Ramos (cell line): ENCODE results near the gene BACE1-AS.
"Not testable (repeated sequence)": the region's sequence is repeated elsewhere in the genome, so short reads cannot be mapped to it uniquely, and the experiment has no call there.

Source experiments
- in situ Hi-C: fragments of 300-500 bp; cut with MboI; formaldehyde crosslinking; loops from one replicate; pipeline ENCODE4 v1.14.3; 2022; ENCODE audit warnings: low sequenced_read_pairs; ENCODE audit not compliant: unreplicated experiment

Gene BACE1-AS

GRCh38 chr11:117290809-117291396, at the start of gene BACE1-AS:
Gene BACE1-AS (plus strand): TSS chr11:117291346.
- in situ Hi-C loops = loop anchor here (10.0 kb wide), 1 partner anchor 64 kb away; no protein-coding TSS in a partner anchor

GRCh38 chr11:117248341-117248740, 42.8 kb upstream of the BACE1-AS start:
- in situ Hi-C loops = no loop called here

GRCh38 chr11:117249571-117249970, 41.6 kb upstream of the BACE1-AS start:
- in situ Hi-C loops = no loop called here

- in situ Hi-C loops = no loop called here
Measured at GRCh38 chr11:117251506-117251905, 39.6 kb upstream of the BACE1-AS start.

- in situ Hi-C loops = no loop called here
Measured at GRCh38 chr11:117255966-117256365, 35.2 kb upstream of the BACE1-AS start.

- in situ Hi-C loops = no loop called here
Measured at GRCh38 chr11:117256573-117256972, 34.6 kb upstream of the BACE1-AS start.

GRCh38 chr11:117258576-117258975, 32.6 kb upstream of the BACE1-AS start:
- in situ Hi-C loops = no loop called here

- in situ Hi-C loops = no loop called here
Measured at GRCh38 chr11:117259417-117259816, 31.7 kb upstream of the BACE1-AS start.

- in situ Hi-C loops = not testable (repeated sequence)
Measured at GRCh38 chr11:117264624-117265323, 26.4 kb upstream of the BACE1-AS start.

GRCh38 chr11:117265745-117266144, 25.4 kb upstream of the BACE1-AS start:
- in situ Hi-C loops = no loop called here

GRCh38 chr11:117269856-117270255, 21.3 kb upstream of the BACE1-AS start:
- in situ Hi-C loops = no loop called here

GRCh38 chr11:117271208-117271607, 19.9 kb upstream of the BACE1-AS start:
- in situ Hi-C loops = no loop called here

GRCh38 chr11:117272175-117272574, 19.0 kb upstream of the BACE1-AS start:
- in situ Hi-C loops = not testable (repeated sequence)

- in situ Hi-C loops = no loop called here
Measured at GRCh38 chr11:117273550-117274289, 17.4 kb upstream of the BACE1-AS start.

GRCh38 chr11:117278347-117278746, 12.8 kb upstream of the BACE1-AS start:
- in situ Hi-C loops = no loop called here

GRCh38 chr11:117279711-117280376, 11.3 kb upstream of the BACE1-AS start:
- in situ Hi-C loops = no loop called here

- in situ Hi-C loops = no loop called here
Measured at GRCh38 chr11:117281159-117281558, 10.0 kb upstream of the BACE1-AS start.

- in situ Hi-C loops = no loop called here
Measured at GRCh38 chr11:117281869-117282268, 9.3 kb upstream of the BACE1-AS start.

GRCh38 chr11:117282956-117283355, 8.2 kb upstream of the BACE1-AS start:
- in situ Hi-C loops = no loop called here

GRCh38 chr11:117284053-117284452, 7.1 kb upstream of the BACE1-AS start:
- in situ Hi-C loops = no loop called here

GRCh38 chr11:117286588-117286987, 4.6 kb upstream of the BACE1-AS start:
- in situ Hi-C loops = no loop called here
